Superior temporal gyrus (tissue), 1 donor: ENCODE data around the gene VANGL2.

ENCODE experiments used
- DNase-seq: peaks from one replicate; pipeline ENCODE4 v3.0.0-alpha.2; 2016; ENCODE audit errors: extremely low spot score

The VANGL2 gene

GRCh38 chr1:160405331-160405877 lies 5.0 kb downstream of the VANGL2 start:
- no peak for DNase-seq

- DNase-seq: no peak
Measured at GRCh38 chr1:160406131-160406968, 6.0 kb downstream of the VANGL2 start.

GRCh38 chr1:160407839-160408801 lies 7.8 kb downstream of the VANGL2 start:
- DNase-seq: no peak

- DNase-seq: no peak
Measured at GRCh38 chr1:160408864-160409263, 8.5 kb downstream of the VANGL2 start.

- DNase-seq: no peak
Measured at GRCh38 chr1:160409486-160409885, 9.1 kb downstream of the VANGL2 start.

GRCh38 chr1:160410406-160411005 lies 10.1 kb downstream of the VANGL2 start:
- no peak for DNase-seq

GRCh38 chr1:160411271-160412027 lies 11.1 kb downstream of the VANGL2 start:
- DNase-seq: no peak

GRCh38 chr1:160412028-160412362 lies 11.6 kb downstream of the VANGL2 start:
- no peak for DNase-seq

- DNase-seq: no peak
Measured at GRCh38 chr1:160413716-160414115, 13.4 kb downstream of the VANGL2 start.

- DNase-seq: no peak
Measured at GRCh38 chr1:160414881-160415280, 14.5 kb downstream of the VANGL2 start.

- no peak for DNase-seq
Measured at GRCh38 chr1:160415696-160416290, 15.4 kb downstream of the VANGL2 start.

GRCh38 chr1:160416369-160416768 lies 16.0 kb downstream of the VANGL2 start:
- no peak for DNase-seq

- no peak for DNase-seq
Measured at GRCh38 chr1:160418483-160418882, 18.1 kb downstream of the VANGL2 start.

- no peak for DNase-seq
Measured at GRCh38 chr1:160419150-160419837, 18.9 kb downstream of the VANGL2 start.

- no peak for DNase-seq
Measured at GRCh38 chr1:160419838-160420169, 19.4 kb downstream of the VANGL2 start.

GRCh38 chr1:160420881-160421842 lies 20.8 kb downstream of the VANGL2 start:
- DNase-seq: no peak

- no peak for DNase-seq
Measured at GRCh38 chr1:160421881-160422280, 21.5 kb downstream of the VANGL2 start.

- no peak for DNase-seq
Measured at GRCh38 chr1:160423966-160424365, 23.6 kb downstream of the VANGL2 start.

GRCh38 chr1:160425847-160426246 lies 25.5 kb downstream of the VANGL2 start:
- no peak for DNase-seq
